Peyer's patch (tissue), 4 donors: ENCODE results near the gene CHRNA3.

ENCODE experiments used
- POLR2A ChIP-seq, 2 donors: fragments of 450-650 bp; IDR thresholded peaks; one replicate each; pipeline ENCODE4 v1.5.1; 2017; ENCODE audit warnings: antibody characterized with exemption in 2 of 2, mild to moderate bottlenecking in 2 of 2, moderate library complexity in 2 of 2
- TF ChIP-seq, protein P1 (sequence below), 6 experiments: fragments of 450-650 bp in 4 of 6; fragments of 200-600 bp in 2 of 6; sonication (generic) in 1 of 6; IDR thresholded peaks; one replicate each; pipeline ENCODE4 v1.5.1; 2017 to 2019; ENCODE audit warnings: antibody characterized with exemption in 6 of 6, mild to moderate bottlenecking in 3 of 6, moderate library complexity in 1 of 6

- no peak for TF ChIP-seq POLR2A (IDR thresholded peaks at IDR 0.05)
- TF ChIP-seq, protein P1, sequence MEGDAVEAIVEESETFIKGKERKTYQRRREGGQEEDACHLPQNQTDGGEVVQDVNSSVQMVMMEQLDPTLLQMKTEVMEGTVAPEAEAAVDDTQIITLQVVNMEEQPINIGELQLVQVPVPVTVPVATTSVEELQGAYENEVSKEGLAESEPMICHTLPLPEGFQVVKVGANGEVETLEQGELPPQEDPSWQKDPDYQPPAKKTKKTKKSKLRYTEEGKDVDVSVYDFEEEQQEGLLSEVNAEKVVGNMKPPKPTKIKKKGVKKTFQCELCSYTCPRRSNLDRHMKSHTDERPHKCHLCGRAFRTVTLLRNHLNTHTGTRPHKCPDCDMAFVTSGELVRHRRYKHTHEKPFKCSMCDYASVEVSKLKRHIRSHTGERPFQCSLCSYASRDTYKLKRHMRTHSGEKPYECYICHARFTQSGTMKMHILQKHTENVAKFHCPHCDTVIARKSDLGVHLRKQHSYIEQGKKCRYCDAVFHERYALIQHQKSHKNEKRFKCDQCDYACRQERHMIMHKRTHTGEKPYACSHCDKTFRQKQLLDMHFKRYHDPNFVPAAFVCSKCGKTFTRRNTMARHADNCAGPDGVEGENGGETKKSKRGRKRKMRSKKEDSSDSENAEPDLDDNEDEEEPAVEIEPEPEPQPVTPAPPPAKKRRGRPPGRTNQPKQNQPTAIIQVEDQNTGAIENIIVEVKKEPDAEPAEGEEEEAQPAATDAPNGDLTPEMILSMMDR (IDR thresholded peaks at IDR 0.05) = no peak
Measured at GRCh38 chr15:78615151-78615589, 5.6 kb downstream of the CHRNA3 start.
